Glomerular visceral epithelial cell (primary cell): Measurements from ENCODE around the gene CALD1.

Experiments used
- DNase-seq: peaks from one replicate; pipeline ENCODE4 v3.0.0-alpha.2; 2016; ENCODE audit errors: extremely low spot score

CALD1 gene

DNA sequence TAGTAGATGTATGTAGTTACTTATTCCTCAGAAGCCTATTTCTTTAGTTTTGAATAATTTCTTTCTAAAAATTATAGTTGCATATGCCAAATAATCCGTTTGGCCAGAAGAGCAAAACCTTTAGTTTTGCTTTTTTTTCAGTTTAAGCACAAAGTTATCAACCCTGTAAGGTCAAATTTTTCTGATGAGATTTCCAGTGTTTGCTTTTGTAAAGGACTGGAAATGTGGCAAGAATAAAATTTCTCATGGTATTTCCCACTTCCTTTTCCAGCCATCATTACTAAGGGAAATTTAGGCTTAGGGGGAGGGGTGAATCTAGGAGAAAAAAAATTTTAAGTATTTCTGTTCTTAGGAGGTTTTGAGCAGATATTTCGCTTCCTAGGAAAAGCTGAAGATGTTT lies 7.6 kb downstream of the CALD1 start:
- no peak for DNase-seq

DNA sequence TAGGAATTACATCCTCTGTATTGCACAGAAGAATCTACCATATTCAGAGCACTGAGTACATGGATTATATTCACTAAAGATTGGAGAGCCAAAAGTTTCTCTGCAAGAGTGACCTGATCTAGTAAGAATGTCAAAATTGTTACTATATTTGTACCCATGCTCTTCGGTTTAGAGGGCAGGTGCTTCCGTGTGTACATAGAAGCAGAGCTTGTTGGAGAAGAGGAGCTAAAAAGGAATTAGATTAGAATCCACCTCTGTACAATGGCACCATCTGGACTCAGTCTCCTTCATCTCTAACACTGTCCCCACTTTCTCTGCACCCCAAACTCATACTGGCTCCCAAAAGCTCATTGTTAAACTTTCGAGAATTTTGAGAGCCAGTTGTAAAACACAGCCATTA lies 8.3 kb downstream of the CALD1 start:
- DNase-seq, result no peak

DNA sequence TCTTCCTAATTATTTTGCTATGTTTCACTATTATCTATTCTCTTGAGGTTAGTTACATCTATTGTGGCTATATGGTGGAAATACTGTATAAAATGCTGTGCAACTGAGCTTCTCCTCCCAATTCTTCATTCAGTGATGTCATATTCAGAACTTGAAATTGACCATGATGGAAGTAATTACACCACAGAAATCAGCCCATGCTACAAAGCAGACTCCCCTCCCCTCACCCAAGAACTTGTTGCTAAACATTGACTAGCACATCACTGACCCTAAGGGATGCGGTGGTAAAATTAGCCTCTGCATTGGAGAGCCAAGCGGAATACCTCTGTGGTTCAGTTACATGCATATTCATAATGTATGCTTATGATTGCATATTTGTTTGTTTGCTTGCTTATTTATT lies 8.8 kb downstream of the CALD1 start:
- DNase-seq, result no peak

DNA sequence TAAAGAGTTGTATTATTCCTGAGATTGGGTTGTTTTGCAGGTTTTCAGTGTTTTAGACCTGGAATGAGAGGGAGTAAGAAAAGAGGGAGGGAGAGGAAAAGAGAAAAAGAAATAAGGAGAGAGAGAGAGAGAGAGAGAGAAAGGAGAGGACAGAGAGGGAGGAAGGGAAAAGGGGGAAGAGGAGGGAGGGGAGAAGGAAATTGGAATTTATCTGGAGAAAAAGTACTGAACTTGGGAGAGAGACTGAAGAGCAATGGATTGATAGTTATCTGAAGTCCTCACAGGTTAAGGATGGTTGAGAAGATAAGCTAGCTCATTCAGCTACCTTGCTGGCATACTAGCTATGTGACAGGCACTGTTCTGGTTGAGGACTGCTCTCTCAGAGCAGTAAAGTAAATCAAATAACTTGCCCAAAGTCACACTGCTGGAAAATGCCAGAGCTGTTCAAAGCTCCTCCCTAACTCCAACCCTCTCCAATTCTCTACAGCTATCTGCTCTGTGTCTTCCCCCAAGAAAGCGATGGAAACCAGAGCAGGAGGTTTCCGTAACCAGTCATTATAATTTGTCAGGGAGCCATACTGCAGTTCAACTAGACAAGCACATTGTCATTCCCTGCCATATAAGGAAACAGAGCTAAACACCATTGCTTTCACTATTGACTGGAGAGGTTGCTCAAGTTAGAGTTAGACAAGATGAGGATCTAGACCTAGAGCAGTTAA lies 10.7 kb downstream of the CALD1 start:
- DNase-seq, result no peak

DNA sequence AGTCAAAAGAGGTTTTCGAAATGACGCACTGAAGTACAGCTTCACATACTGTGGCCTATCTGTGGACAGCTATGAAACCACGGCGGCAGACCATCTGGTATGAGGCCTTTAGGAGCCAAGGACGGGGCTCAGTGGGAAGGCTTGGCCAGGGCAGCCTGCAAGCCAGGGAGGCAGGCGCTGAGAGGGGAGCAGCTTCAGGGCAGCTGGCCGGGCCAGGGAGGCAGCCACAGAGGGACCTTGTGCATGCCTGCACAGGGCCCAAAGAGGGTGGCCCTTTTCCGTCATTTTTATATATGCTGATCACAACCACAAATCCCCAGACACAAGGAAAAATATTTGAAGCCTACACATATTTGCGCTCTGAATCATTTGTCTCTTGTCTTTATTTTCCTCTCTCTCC lies 13.5 kb downstream of the CALD1 start:
- peak; percentile 30 for DNase-seq

DNA sequence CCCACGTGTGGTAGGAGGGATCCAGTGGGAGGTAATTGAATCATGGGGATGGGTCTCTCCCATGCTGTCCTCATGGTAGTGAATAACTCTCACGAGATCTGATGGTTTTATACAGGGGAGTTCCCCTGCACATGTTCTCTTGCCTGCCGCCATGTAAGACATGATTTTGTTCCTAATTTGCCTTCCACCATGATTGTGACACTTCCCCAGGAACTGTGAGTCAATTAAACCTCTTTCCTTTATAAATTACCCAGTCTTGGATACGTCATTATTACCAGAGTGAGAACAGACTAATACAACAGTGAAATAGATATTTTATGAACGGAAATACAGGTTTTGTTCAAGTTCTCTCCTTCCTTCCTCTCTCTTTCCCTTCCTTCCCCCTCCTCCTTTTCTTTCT lies 15.8 kb downstream of the CALD1 start:
- no peak for DNase-seq

DNA sequence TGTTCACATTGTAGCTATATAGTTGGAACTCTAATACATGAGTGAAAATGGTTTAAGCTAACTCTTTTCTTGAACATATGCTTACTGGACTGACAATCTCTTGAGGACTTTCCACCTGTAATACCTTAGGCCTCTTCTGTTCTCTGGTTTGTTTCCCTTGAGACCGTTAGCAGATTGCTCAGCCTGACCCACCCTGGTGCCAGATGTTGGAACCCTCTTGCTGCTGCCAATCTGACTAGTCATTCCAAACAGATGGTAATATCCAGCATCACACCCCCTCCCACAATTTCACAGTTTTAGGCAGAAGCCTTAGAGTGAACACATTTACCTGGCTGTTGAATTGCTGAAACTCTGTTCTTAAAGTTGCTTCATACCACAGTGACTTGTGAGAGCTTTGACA lies 18.7 kb downstream of the CALD1 start:
- DNase-seq, result no peak

DNA sequence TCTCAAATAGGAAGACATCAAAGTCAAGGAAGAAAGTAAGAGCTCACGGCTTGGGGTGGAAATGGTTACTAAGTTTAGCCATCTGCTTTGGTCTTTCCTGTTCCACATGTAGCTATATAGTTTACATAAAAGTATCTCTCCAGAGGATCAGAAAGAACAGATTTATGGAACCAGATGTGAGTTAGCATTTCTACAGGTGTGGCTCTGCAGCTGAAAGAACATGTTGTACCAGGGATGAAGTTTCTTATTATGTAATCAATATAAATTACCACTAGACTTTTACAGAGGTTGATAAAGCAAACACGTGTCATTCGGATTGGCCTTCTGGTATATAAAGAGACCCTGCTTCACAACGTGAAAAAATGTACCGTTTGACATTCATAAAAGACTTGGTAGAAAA lies 19.9 kb downstream of the CALD1 start:
- DNase-seq, result no peak

DNA sequence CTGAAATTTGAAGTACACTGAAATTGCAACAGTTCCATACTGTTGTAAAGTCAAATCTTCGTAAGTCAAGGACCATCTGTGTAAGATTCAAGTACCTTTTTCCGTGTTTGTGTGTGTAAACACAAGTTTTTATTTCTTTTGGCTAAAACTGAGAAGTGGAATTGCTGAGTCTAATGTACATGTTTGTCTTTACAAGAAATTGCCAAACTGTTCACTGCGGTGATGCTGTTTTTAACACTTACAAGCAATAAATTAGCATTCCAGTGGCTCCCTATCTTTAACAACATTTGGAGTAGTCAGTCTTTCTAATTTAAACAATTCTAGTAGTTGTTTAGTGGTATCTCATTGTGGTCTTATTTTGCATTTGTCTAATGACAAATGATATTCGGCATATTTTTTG lies 23.3 kb downstream of the CALD1 start:
- DNase-seq, result no peak

DNA sequence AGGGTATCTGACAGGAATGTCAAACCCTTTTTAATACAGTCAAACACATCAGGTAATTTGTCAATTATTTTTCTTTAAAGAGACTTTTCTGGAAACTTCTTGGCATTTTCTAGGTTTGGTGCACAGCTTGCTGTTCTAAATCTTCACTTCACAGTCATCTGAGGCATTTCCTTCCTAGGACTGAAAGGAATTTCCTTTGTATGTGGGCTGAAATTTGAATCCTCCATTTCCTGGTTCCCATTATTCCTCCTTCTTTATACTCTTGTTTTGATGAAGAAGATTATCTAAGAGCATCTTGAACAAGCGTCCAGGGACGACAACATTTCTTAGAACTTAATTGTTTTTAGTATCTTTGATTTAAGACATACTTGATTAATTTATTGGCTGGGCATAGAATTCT lies 24.9 kb downstream of the CALD1 start:
- no peak for DNase-seq

DNA sequence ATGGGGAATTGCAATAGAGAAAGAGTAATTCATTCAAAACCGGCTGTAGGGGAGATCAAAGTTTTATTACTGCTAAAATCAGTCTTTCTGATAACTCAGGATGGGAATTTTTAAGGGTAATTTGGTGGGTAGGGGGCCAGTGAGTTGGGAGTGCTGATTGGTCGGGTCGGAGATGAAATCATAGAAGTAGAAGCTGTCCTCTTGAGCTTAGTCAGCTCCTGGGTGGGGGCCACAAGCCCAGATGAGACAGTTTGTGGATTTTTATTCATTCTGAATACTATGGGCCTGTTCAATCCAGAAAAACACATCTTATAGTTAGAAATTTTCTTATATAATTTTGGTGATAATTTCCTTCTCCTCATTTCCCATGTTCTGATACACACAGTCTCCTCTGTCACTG lies 25.4 kb downstream of the CALD1 start:
- DNase-seq, result no peak

DNA sequence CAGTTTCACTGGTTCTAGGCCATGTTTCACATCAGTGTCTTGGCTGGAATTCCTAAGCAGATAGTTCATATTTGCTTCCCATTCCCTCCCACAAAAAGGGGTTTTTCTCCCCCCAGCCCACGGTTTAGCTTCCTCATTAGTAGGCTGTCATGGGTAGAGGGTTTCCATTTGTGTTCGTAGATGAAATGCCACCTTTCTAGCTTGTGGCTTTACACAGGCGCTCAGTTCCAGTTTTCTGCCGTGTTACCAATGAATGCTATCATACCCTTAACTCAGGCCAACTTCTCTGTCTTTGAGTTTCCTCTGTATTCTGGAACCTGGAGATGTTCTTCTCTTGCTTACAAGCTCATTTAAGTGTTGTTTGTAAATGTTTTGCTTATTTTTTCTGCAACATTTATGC lies 26.8 kb downstream of the CALD1 start:
- DNase-seq, result no peak

DNA sequence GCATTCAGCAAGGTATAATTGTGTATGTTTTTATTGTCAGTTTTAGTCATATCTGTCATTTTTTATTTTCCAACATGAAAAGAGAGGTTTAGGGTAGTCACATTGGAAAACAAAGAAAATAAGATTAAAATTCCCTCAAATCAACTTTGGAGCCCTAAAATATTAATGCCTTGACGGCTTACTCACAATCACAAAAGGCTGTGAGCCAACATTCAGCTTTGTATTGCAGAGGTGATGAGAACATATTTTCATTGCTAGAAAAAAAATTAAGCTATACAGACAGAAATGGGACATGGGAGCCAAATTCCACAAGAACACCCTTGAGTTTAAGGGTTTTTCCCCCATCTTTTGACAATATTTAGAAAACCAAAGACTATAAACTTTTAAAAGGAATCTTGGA lies 30.2 kb downstream of the CALD1 start:
- DNase-seq, result no peak

DNA sequence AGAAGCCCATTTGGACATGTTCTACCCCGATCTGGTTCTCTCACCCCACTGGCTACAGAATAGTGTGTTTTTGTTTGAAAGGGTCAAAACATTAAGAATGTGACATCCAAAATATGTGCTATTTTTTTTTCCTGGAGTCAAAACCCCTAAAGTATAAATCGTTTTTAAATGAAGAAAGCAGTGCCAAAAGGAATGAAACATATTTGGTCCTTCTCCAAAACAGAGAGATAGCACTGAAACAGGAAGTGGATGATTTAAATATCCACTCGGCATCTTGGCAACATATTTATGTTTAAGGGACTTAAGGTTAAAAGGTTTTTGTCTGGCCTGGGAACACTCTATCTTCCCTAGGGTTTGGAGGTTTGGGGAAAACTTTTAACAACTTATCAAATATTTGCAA lies 32.3 kb downstream of the CALD1 start:
- no peak for DNase-seq

DNA sequence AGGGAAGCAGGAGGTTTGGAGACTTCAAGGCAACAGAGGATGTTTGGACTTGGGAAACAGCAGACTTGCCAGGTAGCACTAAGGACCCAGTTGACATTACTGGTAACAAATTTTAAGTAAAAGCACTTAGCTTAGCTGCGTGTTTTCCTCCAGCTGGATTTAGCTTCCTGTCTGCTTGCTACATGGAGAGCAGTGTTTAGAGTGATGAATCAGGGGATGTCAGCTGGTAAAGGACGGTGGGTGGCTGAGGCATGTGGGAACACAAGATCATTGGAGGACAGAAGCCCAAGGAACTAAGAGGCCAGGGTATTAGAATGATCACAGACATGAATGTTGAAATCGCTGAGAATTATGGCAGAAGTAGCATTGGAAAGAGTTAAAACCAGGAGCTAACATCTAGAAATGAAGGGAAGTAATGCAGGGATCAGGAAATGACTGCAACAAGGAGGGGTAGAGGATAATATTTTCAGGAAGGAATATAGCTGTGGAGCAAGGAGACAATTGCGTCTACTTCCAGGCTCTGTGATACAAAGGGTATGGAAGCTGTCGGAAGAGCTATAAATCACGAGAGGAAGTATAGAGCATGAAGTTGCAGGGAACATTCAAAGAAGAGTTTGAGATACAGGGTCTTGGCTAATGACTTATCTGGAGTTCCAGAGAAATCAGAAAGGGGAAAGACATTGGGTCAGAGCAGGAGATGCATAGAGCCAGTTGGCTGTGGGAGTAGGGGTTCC lies 34.4 kb downstream of the CALD1 start:
- no peak for DNase-seq

DNA sequence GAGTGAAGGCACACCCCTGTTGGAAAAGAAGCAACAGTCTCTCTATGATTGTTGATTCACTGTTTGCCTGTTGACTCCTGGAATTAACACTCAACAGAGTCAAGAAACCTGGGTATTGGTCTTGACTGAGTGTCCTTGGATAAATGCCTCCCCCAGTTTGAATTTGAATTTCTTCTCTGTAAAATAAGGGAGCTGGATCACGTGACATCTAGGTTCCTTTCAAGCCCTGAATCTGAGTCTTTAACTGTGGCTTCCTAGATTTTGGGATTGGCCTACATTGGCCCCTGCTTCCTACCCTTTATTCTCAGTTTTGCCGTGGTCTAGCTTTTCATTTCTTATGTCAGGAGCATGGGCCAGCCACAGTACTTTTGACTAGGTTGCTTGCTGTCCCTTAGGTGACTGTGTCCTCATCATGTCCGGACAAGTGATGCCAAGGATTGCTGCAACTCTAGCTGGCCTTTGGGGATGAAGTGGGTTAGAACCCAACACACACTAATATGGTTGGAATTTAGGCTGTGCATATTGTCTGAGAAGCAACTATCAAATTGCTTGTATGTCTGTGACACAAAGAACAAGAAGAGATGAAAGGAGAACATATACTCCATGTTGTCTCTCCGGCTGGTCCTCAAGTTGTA lies 35.4 kb downstream of the CALD1 start:
- DNase-seq, result no peak

DNA sequence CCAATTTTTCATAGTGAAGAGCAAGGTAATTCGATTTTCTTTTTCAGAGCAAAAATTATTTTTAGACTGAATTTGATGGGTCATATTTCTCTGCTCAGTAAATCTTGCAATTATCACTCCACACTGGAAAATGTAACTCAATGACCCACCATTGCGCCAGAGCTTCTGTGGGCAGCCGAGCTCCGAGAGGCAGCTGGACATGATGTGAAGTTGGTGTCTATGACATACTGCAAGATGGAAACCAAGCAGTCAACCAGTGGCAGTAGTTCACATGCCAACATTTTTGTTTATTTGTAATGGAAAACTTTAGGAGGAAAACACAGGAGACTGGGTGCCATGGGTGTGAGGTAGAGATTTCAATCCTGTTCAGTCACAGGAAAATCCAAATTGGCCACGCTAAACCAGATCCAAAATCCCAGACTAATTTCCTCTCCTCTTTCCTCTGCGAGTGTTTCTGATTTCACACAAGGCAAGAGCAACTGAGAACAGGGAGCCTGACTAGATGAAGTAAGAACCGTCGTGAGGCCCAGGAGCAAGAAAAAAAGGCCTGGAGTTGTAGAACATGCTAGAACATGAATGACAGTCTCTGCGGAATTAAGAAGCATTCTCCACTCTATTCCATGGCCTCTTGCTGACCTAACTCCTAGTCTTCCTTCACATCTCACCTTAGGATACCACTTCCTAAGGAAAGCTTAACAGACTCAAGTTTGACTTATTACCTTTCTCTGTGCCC lies 39.3 kb downstream of the CALD1 start:
- DNase-seq, result no peak

DNA sequence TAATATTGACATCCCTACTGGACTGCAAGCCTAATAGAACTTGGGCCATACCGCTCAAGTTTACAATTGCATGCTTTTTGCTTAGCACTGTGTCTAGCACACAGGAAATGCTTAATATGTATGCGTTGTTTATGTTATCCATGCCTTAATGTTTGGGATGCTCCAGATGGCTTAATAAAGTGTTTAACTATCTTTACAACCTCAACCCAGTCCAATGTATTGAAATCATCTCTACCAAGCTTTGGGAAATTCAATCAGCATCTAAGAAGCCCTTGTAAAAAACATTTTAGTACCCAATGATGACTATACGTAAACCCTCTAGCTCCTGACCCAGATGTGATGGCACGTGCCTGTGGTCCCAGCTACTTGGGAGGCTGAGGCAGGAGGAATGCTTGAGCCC lies 40.0 kb downstream of the CALD1 start:
- DNase-seq, result no peak

DNA sequence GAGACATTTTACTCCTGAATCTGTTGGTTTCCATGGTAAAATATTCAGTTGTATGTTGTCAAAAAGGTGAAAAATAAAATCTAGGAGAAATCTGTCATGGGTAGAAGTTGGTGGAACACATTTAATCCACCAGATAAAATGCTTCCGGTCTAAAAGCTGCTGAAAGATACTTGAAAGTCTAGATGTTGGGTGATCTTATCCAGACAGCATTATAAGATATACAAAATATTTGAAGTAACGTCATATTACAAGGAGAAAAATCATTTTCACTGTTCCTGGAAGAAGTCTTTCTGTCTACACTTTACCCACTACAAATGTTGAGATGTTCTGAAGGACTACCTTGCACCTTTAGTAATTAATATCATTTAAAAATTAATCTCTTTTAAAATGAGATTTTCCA lies 40.9 kb downstream of the CALD1 start:
- DNase-seq, result no peak

DNA sequence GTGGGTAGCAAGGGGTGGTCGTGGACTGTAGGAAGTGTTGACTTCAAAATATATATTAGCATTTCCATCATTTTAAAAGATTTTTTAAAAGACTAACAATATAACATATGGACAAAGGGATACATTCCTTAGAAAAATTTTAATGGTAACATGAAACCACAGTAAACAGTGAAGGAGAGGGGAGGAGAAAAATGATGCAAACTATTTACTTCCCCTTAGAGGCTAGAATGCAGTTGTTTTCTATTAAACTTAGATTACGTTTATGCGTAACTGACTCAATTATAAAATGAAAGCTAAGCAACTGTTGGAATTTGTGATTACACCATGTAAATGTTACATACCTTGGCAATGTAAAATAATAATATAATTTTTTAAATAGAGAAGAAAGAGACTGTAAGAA lies 41.3 kb downstream of the CALD1 start:
- no peak for DNase-seq

DNA sequence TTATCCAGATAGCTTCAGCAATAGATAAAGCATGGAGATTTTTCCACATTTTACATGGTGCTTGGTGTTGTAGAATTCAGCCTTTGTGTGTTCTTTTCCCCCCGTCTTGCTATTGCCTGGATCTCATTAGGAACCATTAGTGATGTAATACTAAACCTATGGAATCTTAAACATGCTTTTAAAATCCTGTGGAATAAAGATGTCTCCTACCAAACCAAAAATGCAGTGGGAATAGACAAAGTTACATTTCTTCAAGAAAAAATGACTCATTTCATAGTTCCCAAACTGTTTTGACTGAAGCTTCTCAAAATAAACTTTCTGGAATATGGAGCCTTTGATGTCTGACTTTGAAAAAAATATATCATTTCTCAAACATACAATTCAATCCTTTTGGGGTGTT lies 44.0 kb downstream of the CALD1 start:
- DNase-seq, result peak; percentile 11

DNA sequence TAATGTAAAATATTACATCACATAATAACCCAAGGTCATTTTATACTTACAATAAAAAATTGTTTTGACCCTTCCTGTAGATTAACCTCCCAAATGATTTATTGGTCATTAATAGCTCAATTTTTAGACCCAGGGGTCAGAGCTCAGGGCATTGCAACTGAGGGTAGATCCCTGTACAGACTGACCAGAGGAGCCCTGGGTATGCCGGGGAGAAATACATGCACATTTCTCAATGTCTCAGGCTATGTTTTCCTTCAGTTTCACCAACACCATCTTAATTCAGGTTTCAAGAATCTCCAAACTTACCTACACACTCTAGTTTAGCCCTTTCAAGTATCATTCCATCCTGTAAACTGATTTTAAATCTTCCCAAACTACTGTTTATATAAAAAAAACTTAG lies 46.2 kb downstream of the CALD1 start:
- DNase-seq, result no peak

DNA sequence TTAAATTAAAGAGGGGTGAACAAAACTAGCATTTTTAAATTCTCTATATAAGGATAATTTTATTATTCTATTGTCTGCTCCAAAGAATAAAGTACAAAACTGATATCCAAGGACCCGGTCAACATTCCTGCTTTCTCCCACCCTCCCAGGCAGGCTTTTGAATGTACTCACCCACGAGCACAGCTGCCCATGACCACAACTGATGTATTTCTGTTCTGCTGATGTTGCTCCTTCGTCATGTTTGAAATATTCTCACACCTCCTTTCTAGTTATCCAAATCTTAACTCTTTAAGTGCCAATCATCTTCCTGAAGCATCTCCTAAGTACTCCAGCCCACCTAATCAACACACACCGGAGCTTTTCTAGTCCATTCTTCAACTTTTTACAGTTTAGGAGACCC lies 46.7 kb downstream of the CALD1 start:
- DNase-seq, result peak; percentile 70
